GM19372 (cell line): Measurements from ENCODE around the gene HIVEP3.

Source experiments
- ATAC-seq: cut with Tn5 transposase; IDR thresholded peaks from one replicate; pipeline ENCODE4 v1.9.1; 2021; ENCODE audit warnings: mild to moderate bottlenecking, low read depth, moderate library complexity; ENCODE audit not compliant: unreplicated experiment

Gene HIVEP3

DNA sequence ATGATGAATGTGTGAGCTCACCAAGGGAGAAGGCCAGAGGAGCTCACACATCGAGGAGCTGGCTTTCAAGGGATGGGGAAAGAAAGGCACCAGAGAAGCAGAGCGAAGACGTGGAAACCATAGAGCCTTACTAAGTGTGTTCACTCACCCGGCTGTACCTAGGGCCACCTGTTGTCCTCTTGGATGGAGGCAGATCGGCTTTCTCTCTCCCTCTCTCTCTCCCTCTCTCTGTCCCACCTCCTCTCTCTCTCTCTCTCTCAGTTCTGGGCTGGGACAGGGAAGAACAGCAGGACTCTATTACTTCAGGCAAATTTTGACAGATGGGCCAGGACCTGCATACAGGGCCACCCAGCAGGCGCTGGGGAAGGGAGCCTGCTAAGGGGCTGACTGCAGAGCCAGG, 64.8 kb downstream of the HIVEP3 start:
- no peak for ATAC-seq

DNA sequence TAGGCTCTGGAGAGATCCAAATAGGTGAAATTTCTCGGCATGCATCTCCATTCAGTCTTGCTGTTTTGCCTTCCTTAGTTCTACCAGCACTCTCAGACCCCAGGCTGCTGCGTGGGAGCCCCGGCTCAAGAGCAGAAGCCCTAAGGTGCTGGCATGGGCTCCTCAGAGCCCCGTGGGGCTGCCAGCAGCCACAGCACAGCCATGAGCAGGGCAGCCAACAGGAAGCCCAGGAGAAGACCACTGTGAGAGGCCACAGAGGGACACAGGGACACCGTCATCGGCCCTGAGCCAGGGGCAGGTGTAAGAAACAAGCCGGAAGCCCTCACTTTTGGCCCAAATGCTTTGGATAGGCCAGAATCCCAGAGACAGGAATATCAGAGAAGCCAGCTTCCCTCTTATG, 66.6 kb downstream of the HIVEP3 start:
- ATAC-seq: no peak

DNA sequence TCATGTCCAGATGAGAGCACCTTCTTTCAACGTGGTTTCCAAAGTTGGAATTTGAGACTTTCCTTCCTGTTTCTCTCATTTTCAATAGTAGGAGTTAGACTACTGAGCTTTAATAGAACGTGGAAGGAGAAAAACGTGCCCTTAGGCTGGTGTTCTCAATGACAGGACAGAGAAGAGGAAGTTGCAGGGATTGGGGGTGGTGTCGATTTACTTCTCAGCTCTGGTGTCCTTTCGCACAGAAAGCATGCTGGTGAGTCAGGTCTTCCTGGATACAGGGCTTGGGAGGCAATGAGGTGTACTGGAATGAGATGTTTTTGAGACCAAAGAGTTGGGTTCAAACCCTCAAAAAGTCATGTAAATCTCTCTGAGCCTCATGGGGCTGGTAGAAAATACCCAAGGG, 67.1 kb downstream of the HIVEP3 start:
- no peak for ATAC-seq

DNA sequence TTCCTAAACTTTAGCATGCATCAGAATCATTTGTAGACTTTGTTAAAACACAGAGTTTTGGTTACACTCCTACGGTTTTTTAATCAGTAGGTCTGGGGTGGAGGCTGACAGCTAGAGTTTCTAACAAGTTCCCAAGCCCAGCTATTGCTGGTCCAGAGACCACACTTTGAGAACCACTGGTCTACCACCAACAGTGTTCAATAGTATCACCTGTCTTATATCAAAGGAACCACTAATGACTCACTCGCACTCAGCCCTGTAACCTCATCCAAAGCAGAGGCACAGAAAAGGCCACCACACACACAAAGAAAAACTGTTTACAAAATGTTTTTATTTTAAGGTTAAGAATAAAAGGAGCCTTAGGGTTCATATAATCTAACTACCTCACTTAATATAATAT, 68.7 kb downstream of the HIVEP3 start:
- no peak for ATAC-seq

DNA sequence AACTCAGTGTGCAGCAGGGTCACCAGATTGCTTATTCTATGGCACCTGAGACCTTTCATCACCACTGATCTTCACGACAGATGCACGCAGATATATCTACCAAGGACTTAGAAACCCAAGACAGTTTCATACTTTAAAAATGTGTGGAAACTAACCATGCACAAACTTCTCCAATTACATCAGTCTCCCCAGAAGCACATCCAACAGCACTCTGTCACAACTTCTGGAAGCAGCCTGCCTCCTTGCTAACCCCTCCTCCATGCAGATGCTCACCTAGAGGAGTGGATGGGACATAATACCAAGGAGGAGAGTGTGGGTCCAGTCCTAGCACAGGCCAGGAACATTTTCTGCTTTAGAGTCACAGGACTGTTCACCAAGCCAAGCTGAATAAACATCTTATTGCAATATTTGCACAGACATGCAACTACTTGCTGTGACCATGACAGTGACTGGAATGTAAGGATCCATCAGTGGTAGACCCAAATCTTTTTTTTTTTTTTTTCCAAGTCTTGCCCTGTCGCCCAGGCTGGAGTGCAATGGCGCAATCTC, 69.4 kb downstream of the HIVEP3 start:
- ATAC-seq: no peak

DNA sequence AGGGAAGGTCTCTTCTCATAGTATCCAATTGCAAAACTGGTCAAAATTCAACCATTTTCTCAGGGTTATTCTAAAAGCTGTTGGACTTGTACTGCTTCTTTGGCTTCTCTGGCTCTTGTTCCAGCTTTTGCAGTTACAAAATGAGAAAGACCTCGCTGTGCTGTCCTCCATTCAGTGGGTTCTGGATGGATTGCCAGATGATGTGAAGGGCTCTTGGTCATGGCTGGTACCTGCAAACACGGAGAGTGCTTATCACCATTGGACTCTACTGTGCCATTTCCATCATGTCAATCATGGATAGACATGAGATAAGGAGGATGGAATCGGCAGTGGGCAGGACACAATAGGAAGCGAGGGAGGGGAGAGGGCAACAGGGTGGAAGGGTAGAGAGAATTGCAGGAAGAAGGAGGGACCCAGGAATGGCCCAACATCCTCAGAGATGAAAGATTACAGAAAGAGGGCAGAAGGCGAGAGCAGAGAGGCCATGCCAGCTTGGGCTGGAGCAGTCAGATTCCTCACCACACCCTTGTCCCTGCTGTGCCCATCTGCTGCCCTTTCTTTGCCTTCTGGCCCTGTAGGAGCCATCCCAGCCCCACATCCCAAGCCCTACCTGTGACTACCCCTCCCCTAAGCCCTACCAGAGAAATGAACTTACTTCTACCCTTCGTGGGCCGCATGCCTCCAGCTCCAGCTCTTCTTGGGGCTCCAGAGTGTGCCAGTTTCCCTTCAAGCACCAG, 70.3 kb downstream of the HIVEP3 start:
- no peak for ATAC-seq

DNA sequence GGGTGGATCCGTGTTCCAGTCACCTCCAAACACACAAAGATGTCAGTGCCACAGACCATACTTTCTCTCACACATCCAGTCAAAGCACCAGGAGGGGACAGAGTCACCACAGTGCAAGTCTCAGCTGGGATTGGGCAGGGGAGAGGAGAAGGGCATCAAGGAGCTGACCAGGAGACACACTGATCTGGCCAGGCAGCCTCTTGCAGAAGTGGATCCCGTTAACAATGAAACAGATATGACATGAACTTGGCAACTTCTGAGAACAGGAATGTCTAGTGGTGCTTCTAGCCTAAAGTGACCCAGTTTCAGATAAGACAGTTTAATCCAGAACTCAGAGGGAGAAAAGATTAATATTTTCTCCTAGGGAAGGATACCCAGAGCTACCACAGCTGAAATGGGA, 71.0 kb downstream of the HIVEP3 start:
- no peak for ATAC-seq

DNA sequence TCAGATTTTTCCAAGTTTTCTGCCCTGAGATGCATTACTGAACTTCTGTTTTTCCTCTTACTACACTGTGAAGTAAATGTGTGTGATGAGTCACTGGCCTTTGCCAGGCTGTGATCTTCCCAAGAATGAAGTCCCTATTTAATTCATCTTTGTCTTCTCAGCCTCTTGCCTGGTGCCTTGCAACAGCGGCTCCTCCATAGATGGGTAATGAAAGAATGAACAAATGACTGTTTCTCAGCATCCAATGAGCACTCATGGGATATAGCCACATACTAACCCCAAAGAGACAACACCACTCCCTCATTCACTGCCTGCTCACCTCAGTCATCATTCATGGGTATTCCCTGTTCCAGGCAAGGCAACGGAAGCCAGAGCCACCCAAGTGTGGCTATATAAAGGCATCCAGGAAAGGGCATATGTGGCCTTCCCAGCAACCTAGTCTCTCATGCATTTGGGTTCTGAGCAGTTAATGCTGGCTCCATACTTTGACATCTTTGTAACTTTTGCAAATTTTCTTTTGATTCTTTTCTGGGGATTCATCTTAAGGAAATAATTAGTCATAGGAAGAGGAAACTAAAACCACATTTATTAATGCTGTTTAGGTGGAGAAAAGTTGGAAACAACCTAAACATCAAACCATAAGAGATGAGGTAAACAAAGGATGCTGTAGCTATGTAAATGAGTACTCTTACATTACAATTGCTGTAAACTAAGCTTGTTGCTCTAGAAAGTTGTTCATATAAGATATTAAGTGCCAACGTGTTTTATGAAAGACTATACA, 71.9 kb downstream of the HIVEP3 start:
- ATAC-seq: no peak

DNA sequence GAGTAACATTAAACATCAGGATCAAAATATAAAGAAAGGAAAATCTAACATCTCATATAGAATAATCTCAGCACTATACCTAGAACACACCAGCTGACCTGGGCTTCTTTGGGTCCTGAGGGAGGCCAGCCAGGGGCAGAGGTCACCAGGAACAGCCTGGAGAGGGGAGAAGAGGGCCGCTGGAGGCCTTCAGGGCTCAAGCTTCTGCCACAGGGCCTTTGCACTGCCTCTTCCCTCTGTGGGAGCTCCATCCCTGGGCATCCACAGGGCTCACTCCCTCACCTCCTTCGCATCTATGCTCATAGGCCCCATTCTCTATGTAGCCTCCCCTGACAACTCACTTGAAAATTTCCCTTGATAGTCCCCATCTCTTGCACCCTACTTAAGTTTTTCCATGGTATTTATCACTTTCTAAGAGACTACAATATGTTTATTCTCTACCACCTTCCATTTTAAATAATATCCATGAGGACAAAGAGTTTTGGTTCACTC, 73.9 kb downstream of the HIVEP3 start:
- no peak for ATAC-seq

DNA sequence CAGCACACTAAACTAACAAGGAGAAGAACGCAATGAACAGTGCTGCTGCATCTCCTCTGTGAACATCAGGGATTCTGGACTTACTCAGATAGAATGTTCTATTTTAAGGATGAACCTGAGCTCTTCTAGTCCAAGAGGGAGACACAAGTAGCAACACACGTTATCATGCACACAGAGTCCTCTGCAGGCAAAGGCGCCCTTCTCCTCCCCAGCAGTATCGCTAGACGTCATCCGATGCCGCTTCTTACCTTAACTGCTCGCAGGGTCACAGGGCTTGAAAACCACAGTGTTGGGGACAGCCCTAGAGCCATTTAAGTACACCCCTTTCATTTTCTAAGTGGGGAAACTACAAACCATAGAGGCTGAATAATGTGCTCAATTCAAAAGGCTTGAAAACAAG, 74.5 kb downstream of the HIVEP3 start:
- ATAC-seq: no peak

DNA sequence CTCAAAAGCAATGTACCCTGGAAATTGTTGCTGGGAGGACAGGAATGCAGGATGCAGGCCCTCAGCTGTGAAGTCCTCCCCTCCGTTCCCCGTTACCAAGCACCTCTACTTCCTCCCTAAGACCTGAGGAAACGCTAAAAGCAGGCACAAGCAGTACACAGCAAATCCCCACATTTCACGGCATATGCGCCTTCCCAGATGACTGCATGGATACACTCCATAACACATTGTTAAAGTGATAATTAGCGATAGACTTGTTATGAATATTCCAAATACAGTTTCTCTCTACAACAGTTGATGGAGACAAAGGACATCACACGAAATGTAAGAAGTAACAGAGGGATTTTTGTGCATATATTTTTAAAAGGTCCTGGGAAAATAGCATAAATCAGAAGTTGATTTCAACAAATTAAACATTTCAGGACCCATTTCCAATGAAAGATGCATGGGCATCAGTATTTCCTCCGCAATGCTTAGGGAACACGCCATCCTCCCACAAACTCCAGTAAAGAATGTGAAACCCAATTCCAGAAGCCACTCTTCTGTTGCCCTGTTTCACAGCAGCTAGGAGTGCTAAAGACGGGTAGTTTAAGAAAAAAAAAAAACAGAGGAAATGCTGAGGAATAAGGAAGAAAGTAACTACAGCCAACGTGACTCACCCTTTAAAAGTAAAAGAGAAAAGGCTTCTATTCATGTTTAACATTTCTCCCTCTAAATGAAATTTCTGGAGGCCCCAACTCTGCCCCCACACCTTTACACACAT, 75.5 kb downstream of the HIVEP3 start:
- no peak for ATAC-seq

DNA sequence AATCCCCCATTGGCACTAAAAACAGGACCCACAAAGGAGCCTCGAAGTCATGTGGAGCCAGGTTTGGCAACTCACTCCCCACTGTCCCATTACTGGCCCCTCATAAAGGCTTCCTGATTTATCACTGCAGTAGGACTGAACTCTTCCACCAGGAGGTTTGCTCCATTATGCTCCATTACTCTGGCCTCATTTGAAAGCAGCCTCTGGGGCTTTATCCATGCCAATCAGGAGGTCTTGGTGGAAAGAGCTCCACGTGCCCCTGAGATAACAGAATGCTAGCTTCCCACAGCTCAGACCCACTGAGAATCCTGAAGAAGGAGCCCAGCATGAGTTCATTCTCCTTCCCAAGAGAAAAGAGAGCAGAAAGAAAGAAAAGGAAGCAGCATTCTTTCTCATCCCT, 76.4 kb downstream of the HIVEP3 start:
- ATAC-seq: no peak

DNA sequence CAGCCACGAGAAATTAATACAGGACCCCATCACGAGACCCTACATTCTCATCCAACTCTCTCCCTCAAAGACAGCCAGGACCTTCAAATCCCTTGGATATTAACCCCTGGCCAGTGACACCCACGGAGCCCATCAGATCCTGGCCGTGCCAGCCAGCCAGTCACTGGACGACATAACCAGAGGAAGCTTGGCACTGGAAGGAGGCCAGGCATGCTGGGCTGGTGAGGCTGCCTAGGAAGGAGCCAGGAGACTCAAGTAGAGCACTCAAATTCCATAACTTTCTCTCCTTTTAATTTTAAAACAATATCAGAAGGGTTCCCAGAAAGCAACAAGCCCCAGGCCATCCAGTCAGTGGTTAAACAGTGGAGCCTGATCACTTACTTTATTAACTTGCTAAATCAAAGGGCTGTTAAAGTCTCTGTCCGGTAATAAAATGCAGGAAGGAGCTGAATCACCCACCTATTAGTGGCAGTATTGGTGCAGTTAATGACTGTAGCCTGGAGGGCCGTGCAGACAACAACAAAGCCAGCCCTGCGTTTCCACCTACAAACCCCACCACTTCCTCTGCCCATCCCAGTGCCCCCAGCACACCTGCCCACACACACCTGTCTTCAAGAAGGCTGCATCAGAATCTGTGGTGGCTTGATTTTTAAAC, 78.0 kb downstream of the HIVEP3 start:
- no peak for ATAC-seq

DNA sequence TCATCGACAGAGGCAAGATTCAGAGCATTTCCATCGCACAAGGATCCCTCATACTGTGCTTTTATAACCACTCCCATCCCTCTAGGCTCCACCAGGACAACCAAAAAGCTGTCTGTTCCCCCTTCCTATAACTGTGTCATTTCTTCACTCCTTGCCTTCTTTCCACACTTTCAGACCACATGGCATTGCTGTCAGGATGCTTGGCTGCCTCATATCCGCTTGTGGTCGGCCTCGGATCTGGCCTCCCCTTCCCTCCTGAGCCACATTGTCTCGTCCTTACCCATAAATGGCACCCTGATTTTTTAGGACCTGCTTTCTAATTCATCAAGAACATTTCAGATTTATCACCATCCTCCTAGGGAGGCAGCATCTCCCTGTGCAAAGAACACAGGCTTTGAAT, 80.5 kb downstream of the HIVEP3 start:
- ATAC-seq: no peak

DNA sequence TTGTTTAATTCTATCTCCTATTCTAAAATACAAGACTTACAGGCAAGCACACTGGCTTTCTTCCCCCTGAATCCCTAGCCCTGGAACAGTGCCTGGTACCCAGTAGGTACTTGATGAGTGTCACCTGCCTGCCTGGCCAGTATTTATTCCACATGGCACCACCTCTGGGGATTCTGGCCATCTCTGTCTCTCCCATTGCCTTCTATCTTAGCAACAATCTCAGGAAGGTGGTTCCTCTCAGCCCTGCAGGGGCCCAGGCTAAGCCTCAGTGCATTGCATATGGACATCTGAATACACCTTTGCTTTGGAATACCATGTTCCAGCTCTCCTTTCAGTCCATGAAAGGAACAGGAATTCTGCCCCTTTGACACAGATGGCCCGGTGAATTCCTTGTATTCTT, 81.0 kb downstream of the HIVEP3 start:
- ATAC-seq: no peak

DNA sequence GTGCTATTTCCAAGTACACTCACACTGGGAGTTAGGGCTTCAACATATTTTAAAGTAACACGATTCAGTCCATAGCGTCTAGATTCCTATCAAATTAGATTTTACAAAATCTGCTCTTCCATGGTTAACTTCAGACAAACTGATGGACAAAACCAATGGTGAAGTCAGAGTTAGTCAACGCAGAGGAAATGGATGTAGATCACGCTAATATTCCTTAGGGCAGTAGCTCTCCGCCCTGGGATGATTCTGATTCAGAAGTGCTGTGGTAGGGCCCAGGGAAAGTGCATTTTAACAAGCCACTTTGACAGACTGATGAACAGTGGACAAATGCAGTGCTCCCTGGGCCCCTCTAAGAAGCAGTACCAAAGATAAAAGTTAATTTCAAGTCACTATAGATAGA, 83.2 kb downstream of the HIVEP3 start:
- ATAC-seq: no peak

DNA sequence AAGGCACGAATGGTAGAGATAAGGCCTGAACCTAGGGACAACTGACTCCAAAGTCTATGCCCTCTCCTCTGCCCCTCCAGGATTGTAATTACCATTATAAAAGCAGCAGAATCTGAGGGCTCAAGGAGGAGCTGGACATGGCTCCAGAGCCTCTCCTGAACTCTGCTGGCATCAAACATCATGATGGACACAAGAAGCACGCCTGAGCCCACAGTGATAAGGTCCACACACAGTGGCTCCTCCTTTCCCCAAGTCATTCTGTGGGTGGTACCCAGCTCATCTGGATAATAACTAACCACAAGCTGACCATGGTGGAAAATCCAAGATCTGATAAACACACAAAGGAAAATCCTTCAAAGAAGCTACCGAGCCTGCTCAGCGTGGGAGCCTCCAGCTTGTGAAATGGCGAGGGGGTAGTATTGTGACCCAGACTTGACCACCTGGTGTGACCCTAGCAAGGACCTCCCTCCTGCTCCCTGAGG, 85.2 kb downstream of the HIVEP3 start:
- no peak for ATAC-seq

DNA sequence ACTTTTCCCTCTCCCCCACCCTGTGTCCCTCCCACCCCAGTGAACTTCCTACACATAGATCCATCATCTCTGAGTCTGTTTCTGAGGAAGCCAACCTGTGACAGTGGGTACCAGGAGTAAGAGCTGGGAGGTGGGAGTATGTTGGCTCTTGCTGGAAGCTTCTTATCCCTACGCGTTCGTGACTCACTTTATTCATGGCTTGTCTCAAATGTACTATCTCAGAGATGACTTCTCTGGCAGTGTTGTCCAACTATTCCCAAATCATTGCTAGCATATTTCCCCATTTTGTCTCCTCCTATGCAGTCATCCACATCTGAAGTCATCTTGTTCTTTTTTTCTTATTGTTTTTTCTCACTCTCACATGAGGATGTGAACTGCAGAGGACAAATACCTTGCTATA, 88.0 kb downstream of the HIVEP3 start:
- ATAC-seq: no peak

DNA sequence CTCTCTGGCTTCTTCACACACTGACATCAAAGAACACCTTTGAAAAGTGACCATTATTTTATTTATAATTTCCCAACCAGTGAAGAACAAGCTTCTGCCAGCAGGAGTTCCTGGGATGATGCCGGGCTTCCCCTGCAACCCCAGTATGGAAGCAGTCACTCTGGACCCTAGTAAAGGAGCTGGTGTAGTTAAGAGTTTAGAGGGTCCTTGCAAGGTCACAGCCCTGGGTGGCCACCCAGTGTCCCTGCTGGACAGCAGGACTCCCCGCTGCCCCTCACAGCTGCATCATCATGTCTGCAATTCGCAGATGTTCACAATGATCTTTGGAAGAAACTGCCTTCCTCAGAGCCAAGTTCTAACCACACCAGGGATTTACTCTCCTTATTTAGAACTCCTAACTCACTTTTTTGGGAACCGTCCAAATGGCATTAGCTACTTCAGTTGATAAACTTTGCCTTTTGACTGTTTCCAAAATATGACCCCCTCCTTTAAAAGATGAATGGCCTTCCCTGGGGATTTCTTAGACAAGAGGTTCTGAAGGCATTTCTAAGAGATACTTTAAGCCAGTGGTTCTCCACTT, 90.6 kb downstream of the HIVEP3 start:
- ATAC-seq: no peak

DNA sequence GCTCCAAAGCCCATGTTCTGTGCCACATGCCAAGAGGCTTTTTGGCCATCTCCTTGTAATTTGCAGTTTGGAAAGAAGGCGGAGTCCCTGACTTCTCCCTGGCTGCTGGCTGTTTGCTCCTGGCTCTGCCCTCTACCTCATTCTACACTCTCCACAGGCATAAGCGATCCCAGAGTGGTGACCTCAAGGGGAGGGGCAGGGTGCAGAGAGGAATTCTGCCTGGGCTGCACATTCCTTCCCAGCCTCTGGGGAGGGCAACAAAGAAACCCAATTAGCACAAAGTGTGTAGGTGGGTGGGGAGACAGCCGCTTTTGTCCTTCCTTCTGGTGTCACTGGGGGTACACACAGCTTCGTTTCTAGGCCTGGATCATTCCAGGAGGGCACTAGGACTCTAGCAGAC, 95.3 kb downstream of the HIVEP3 start:
- ATAC-seq: no peak
